Mammary epithelial cell (primary cell): Measurements from ENCODE around the gene RITA1.

Source experiments
- EZH2 ChIP-seq: IDR thresholded peaks from 2 replicates; pipeline ENCODE4 v1.6.1; 2012; ENCODE audit warnings: low read length, inconsistent platforms, borderline replicate concordance
- TF ChIP-seq, protein P1 (sequence below), 2 donors: IDR thresholded peaks in 1 of 2; conservative IDR thresholded peaks in 1 of 2; 2 replicates each; pipeline ENCODE4 v1.5.1; 2011 to 2012; ENCODE audit warnings: inconsistent platforms in 2 of 2, low read length in 2 of 2, mild to moderate bottlenecking in 2 of 2, control low read depth in 1 of 2, low read depth in 1 of 2; ENCODE audit not compliant: insufficient read depth in 1 of 2; ENCODE audit errors: extremely low read depth in 1 of 2

DNA sequence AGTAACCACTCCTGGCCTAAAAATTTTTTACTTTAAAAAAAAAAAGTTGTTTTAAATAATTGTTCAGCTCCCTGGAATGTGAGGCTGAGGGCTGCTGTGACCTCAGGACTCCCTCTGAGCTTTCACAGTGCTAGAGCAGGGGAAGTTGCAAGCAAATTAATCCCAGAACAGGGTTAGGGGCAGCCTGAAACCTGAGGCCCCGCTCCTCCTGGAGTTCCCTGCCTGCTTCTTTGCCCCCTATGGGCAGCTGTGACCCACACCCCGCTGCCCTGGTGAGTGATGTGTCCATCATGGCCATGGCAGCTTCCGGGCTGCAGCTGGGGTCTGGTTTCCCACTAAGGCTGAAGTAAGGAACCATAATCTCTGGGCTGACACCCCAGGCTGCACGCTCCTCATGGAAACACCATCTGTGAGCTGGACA, 9.5 kb downstream of the RITA1 start:
- TF ChIP-seq, protein P1, sequence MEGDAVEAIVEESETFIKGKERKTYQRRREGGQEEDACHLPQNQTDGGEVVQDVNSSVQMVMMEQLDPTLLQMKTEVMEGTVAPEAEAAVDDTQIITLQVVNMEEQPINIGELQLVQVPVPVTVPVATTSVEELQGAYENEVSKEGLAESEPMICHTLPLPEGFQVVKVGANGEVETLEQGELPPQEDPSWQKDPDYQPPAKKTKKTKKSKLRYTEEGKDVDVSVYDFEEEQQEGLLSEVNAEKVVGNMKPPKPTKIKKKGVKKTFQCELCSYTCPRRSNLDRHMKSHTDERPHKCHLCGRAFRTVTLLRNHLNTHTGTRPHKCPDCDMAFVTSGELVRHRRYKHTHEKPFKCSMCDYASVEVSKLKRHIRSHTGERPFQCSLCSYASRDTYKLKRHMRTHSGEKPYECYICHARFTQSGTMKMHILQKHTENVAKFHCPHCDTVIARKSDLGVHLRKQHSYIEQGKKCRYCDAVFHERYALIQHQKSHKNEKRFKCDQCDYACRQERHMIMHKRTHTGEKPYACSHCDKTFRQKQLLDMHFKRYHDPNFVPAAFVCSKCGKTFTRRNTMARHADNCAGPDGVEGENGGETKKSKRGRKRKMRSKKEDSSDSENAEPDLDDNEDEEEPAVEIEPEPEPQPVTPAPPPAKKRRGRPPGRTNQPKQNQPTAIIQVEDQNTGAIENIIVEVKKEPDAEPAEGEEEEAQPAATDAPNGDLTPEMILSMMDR (conservative IDR thresholded peaks at IDR 0.05 in 1 of 2, IDR thresholded peaks at IDR 0.05 in 1 of 2; ENCODE audit: extremely low read depth in 1 of 2, insufficient read depth in 1 of 2, low read depth in 1 of 2, low read length in 2 of 2), result no peak
- no peak for TF ChIP-seq EZH2
